Measurements from ENCODE around the gene AGPS.
A peak's percentile ranks its signal among the peaks of the same experiment; 100 is the strongest.

AGPS gene

GRCh38 chr2:177379354-177379753 lies 13.2 kb upstream of the AGPS start:
- no peak for DNase-seq
- in situ Hi-C loops (cut with MboI; ENCODE audit: low pct_unique_long_range_greater_than_20kb, low sequenced_read_pairs), result no loop called here

GRCh38 chr2:177380181-177380580 lies 12.4 kb upstream of the AGPS start:
- in situ Hi-C loops (cut with MboI; ENCODE audit: low pct_unique_long_range_greater_than_20kb, low sequenced_read_pairs), result no loop called here
- DNase-seq, result no peak

GRCh38 chr2:177383935-177384334 lies 8.6 kb upstream of the AGPS start:
- DNase-seq, result peak; percentile 8
- in situ Hi-C loops (cut with MboI; ENCODE audit: low pct_unique_long_range_greater_than_20kb, low sequenced_read_pairs), result no loop called here

- no peak for DNase-seq
- in situ Hi-C loops (cut with MboI; ENCODE audit: low pct_unique_long_range_greater_than_20kb, low sequenced_read_pairs), result no loop called here
Observed at GRCh38 chr2:177385151-177385550, 7.4 kb upstream of the AGPS start.

- in situ Hi-C loops (cut with MboI; ENCODE audit: low pct_unique_long_range_greater_than_20kb, low sequenced_read_pairs), result no loop called here
- DNase-seq, result no peak
Observed at GRCh38 chr2:177391822-177392372, 676 bp upstream of the AGPS start.

- in situ Hi-C loops (cut with MboI; ENCODE audit: low pct_unique_long_range_greater_than_20kb, low sequenced_read_pairs), result no loop called here
- no peak for DNase-seq
Observed at GRCh38 chr2:177393203-177393755, 706 bp downstream of the AGPS start.

GRCh38 chr2:177393824-177394593 lies 1.4 kb downstream of the AGPS start:
- no peak for DNase-seq
- in situ Hi-C loops (cut with MboI; ENCODE audit: low pct_unique_long_range_greater_than_20kb, low sequenced_read_pairs), result no loop called here

- in situ Hi-C loops (cut with MboI; ENCODE audit: low pct_unique_long_range_greater_than_20kb, low sequenced_read_pairs), result no loop called here
- DNase-seq, result no peak
Observed at GRCh38 chr2:177394594-177394973, 2.0 kb downstream of the AGPS start.

- peak; percentile 35 for DNase-seq
- in situ Hi-C loops (cut with MboI; ENCODE audit: low pct_unique_long_range_greater_than_20kb, low sequenced_read_pairs), result no loop called here
Observed at GRCh38 chr2:177395351-177396065, 2.9 kb downstream of the AGPS start.

GRCh38 chr2:177396703-177397460 lies 4.3 kb downstream of the AGPS start:
- in situ Hi-C loops (cut with MboI; ENCODE audit: low pct_unique_long_range_greater_than_20kb, low sequenced_read_pairs), result no loop called here
- DNase-seq, result no peak

- no peak for DNase-seq
- in situ Hi-C loops (cut with MboI; ENCODE audit: low pct_unique_long_range_greater_than_20kb, low sequenced_read_pairs), result no loop called here
Observed at GRCh38 chr2:177397481-177398289, 5.1 kb downstream of the AGPS start.

- in situ Hi-C loops (cut with MboI; ENCODE audit: low pct_unique_long_range_greater_than_20kb, low sequenced_read_pairs), result no loop called here
- DNase-seq, result no peak
Observed at GRCh38 chr2:177398290-177398683, 5.7 kb downstream of the AGPS start.

GRCh38 chr2:177398791-177399190 lies 6.2 kb downstream of the AGPS start:
- in situ Hi-C loops (cut with MboI; ENCODE audit: low pct_unique_long_range_greater_than_20kb, low sequenced_read_pairs), result no loop called here

GRCh38 chr2:177399376-177399775 lies 6.8 kb downstream of the AGPS start:
- in situ Hi-C loops (cut with MboI; ENCODE audit: low pct_unique_long_range_greater_than_20kb, low sequenced_read_pairs), result no loop called here
- DNase-seq, result no peak

More at GRCh38 chr2:177398791-177399190, 6.2 kb downstream of the AGPS start:
- no peak for DNase-seq

- in situ Hi-C loops (cut with MboI; ENCODE audit: low pct_unique_long_range_greater_than_20kb, low sequenced_read_pairs), result no loop called here
- DNase-seq, result no peak
Observed at GRCh38 chr2:177400337-177400923, 7.9 kb downstream of the AGPS start.

- DNase-seq, result no peak
- in situ Hi-C loops (cut with MboI; ENCODE audit: low pct_unique_long_range_greater_than_20kb, low sequenced_read_pairs), result no loop called here
Observed at GRCh38 chr2:177402096-177402495, 9.5 kb downstream of the AGPS start.

GRCh38 chr2:177403838-177404237 lies 11.3 kb downstream of the AGPS start:
- no peak for DNase-seq
- in situ Hi-C loops (cut with MboI; ENCODE audit: low pct_unique_long_range_greater_than_20kb, low sequenced_read_pairs), result no loop called here

- no peak for DNase-seq
- in situ Hi-C loops (cut with MboI; ENCODE audit: low pct_unique_long_range_greater_than_20kb, low sequenced_read_pairs), result no loop called here
Observed at GRCh38 chr2:177404243-177404642, 11.7 kb downstream of the AGPS start.

All from KBM-7 (cell line).